Right lung (tissue), 5 donors: ENCODE results near the gene WDR35. TPM values are rescaled to one million over a fixed set of nuclear protein-coding genes. Genes with fewer than 3 reads are reported as not detected.
A peak's percentile ranks its signal among the peaks of the same experiment; 100 is the strongest.

Source experiments
- DNase-seq, 2 donors: peaks; one replicate each; pipeline ENCODE4 v3.0.0-alpha.2; 2013
- polyA plus RNA-seq, 5 donors: library from polyadenylated mRNA; unstranded; fragments of 120-200 nt; gene quantifications; one replicate each; pipeline versions ENCODE4 v1.2.1 to v1.2.3, GENCODE V29; 2013; ENCODE audit warnings: inconsistent platforms in 1 of 5, low replicate concordance in 1 of 5; ENCODE audit not compliant: insufficient read length in 5 of 5, insufficient read depth in 1 of 5

Gene WDR35
- polyA plus RNA-seq, 5 donors = 21.1 to 42.1 (median 30.6) TPM

- DNase-seq = no peak
Measured at GRCh38 chr2:20012032-20012281, 22.1 kb upstream of the WDR35 start.

- no peak for DNase-seq
Measured at GRCh38 chr2:20011276-20012031, 21.5 kb upstream of the WDR35 start.

GRCh38 chr2:20008703-20009102 lies 18.8 kb upstream of the WDR35 start:
- DNase-seq = no peak

GRCh38 chr2:20005891-20006470 lies 16.1 kb upstream of the WDR35 start:
- DNase-seq = no peak

GRCh38 chr2:20005067-20005627 lies 15.2 kb upstream of the WDR35 start:
- no peak for DNase-seq

GRCh38 chr2:20001361-20001863 lies 11.5 kb upstream of the WDR35 start:
- DNase-seq = no peak

GRCh38 chr2:19993731-19994130 lies 3.8 kb upstream of the WDR35 start:
- peak; percentile 61 to 69 for DNase-seq

- no peak for DNase-seq
Measured at GRCh38 chr2:19991895-19992294, 2.0 kb upstream of the WDR35 start.

GRCh38 chr2:19990416-19990728 lies 467 bp upstream of the WDR35 start:
- DNase-seq = no peak

GRCh38 chr2:19989342-19989666 lies 601 bp downstream of the WDR35 start:
- no peak for DNase-seq

- DNase-seq = no peak
Measured at GRCh38 chr2:19988600-19988999, 1.3 kb downstream of the WDR35 start.

- no peak for DNase-seq
Measured at GRCh38 chr2:19987936-19988335, 2.0 kb downstream of the WDR35 start.

- DNase-seq = no peak
Measured at GRCh38 chr2:19982268-19982667, 7.6 kb downstream of the WDR35 start.

GRCh38 chr2:19979932-19980331 lies 10.0 kb downstream of the WDR35 start:
- no peak for DNase-seq

GRCh38 chr2:19973466-19973865 lies 16.4 kb downstream of the WDR35 start:
- no peak for DNase-seq

- DNase-seq = no peak
Measured at GRCh38 chr2:19971691-19972090, 18.2 kb downstream of the WDR35 start.

GRCh38 chr2:19963386-19963785 lies 26.5 kb downstream of the WDR35 start:
- no peak for DNase-seq

- peak; percentile 32 to 56 for DNase-seq
Measured at GRCh38 chr2:19955544-19956422, 34.1 kb downstream of the WDR35 start.

GRCh38 chr2:19949071-19949470 lies 40.8 kb downstream of the WDR35 start:
- DNase-seq = no peak

- no peak for DNase-seq
Measured at GRCh38 chr2:19947184-19947940, 42.5 kb downstream of the WDR35 start.

GRCh38 chr2:19944205-19944845 lies 45.6 kb downstream of the WDR35 start:
- DNase-seq = no peak

GRCh38 chr2:19943189-19943588 lies 46.7 kb downstream of the WDR35 start:
- DNase-seq = no peak
